SKM-1 treated with dmso at 0.1 percent for 144 hours (cell line): ENCODE measurements around the gene GABRD.

Experiments
- DNase-seq: peaks from one replicate; lab custom pipeline; 2025; ENCODE audit not compliant: unreplicated experiment; lab: John Stamatoyannopoulos, UW

The GABRD gene

DNA sequence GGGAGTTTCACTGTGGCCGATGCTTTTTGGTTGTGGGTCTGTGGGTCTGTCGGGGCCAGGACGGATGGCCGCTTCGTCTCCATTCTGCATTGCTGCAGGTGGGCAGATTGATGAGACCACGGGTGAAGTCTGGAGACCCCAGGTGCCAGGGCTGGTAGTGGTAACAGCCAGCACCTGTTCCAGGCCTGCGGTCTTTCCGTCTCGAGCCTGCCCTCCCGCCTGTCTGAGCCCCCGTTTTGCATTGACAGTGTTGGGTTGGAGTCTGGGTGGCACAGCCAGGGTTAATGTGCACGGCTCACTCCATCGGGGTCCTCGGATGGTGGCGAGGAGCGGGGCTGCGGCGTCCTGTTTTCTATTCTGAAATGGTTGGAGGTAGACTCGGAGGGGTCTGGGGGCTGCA lies 55.3 kb downstream of the GABRD start:
- DNase-seq, result no peak

DNA sequence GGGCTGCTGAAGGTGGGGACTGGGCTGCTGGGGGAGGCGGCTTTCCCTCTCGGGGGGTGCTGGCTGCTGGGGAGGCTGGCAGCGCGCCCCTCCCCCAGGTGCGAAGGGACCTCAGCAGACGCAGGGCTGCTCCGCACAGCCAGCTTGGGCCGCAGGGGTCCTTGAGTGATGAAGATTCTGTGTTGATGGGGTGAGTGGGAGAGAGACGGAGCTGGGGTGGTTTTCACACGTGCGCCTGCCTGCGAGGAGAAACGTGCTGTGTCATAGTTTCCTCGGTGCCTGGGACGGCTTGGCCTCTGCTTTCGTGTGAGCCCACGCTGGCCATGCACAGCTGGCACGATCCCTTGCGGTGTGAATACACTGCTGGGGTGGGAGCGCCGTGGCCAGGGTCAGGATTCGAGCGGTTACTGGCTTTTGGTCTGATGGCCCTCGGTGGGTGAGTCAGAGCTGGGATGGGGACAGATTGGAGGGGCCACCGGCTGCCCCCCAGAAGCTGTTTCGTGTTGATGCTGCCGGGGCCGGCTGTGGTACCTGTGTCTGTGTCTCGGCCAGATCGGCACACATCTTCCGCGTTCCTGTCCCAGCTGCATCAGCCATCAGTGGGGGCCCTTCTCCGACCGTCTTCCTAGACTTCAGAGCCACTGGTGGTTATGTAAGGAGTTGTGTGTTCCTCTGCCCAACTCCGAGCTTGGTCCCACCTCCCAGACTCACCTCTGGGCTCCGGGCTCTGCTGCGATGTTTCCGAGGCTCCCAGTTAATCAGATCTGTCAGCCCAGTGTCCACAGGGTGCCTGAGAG lies 56.0 kb downstream of the GABRD start:
- DNase-seq, result no peak

DNA sequence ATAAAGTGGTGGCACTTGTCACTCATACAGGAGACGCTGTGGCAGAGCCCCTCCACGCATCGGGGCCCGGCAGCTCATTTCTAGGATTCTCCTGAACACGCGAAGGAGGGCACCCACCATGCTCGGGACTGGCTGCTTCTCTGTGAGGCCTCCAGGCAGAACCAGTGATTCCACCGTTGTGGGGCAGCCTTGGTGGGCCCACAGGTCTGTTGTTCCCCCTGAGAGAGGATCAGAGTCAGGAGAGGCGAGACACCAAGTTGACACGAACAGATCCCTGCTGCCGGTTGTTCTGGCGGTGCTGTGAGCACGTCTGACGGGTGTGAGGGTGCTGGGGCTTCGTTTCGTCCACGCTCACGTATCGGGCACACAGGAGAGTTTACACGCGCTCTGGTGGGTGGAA lies 57.7 kb downstream of the GABRD start:
- no peak for DNase-seq

DNA sequence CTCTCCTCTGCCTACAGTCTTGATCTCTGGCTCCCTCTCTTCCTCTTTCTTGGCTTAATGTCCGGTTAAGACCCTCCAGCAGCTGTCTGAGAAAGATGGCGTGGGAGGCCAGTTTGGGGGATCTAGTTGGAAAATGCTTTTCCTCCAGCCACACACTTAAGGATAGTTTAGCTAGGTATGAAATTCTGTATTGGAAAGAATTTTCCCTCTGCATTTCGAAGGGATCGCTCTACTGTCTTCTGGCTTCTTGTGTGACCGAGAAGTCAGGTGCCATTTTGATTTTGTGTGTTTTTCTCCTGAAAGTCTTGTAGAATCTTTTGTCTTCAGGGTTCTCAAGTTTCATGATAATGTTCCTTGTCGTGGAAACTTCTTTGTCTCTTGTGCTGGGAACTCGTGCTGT lies 59.0 kb downstream of the GABRD start:
- no peak for DNase-seq

DNA sequence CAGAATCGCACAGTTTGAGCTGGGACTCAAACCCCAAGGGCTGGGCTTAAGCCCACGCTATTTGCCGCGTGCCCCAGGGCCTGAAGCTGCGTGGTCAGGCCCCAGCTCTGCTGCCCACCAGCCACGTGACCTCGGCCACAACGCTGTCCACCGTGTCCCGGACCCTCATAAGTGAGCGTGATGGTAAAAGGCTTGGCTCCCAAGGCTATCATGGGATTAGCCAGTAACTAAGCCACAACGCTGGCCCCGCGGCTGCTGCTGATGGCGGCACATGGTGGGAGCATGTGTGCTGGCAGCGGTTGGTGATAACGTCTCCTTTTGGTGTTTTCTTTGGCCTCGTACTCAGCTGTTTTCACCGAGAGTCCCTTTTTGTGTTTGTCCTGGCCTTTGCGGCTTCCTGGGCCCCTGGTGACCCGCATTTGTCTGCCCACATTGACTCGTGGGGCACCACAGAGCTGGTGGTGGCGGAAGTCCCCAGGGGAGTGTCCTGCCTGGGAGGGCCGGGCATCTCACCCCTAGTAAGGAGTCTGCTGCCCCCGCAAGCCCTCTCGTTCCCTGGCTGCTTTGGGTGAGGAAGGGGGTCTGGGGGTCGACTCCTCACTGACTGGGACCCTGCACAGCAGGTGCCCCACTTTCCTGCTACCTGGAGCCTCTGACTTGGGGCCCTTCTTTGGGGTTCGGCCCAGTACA lies 60.4 kb downstream of the GABRD start:
- no peak for DNase-seq

DNA sequence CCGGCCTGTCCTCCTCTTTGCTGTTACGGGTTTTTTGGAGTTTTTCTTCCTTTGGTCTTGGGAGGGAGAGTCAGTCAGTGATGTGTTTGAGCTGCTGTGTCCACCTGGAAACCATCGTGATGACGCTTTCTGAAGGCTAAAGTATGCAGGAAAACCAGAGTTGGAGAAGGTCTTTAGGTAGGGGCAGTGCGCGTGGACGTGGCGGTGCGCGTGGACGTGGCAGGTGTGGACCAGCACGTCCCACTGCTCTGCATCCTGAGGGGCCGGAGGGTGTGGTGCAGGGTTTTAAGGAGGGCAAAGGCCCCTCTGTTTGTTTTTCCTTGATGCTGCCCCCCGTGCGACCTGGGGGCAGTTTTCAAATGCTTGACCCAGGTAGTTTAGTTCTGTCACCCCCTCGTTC lies 61.0 kb downstream of the GABRD start:
- DNase-seq, result no peak
